Activated T-cell treated with anti-CD3 and anti-CD28 coated beads, Interleukin-2, amount 50 U/mL, for 24 hours (primary cell): Measurements from ENCODE around the gene AKIRIN2.
A peak's percentile ranks its signal among the peaks of the same experiment; 100 is the strongest.

Experiments
- DNase-seq: peaks from one replicate; pipeline ENCODE4 v3.0.0-alpha.2; 2020
- H3K27ac Mint-ChIP-seq: 2 replicates; pipeline ENCODE4 v1.8.0; 2020; ENCODE audit warnings: mild to moderate bottlenecking, mixed read lengths
- H3K27me3 Mint-ChIP-seq: 2 replicates; pipeline ENCODE4 v1.8.0; 2020; ENCODE audit warnings: mixed read lengths
- H3K36me3 Mint-ChIP-seq: 2 replicates; pipeline ENCODE4 v1.8.0; 2020; ENCODE audit warnings: low read depth, mixed read lengths
- H3K4me1 Mint-ChIP-seq: 2 replicates; pipeline ENCODE4 v1.8.0; 2020; ENCODE audit warnings: low read depth, mixed read lengths
- H3K4me3 Mint-ChIP-seq: 2 replicates; pipeline ENCODE4 v1.8.0; 2020; ENCODE audit warnings: mild to moderate bottlenecking, moderate library complexity, mixed read lengths
- H3K9me3 Mint-ChIP-seq: 2 replicates; pipeline ENCODE4 v1.8.0; 2020; ENCODE audit warnings: mixed read lengths

The AKIRIN2 gene

GRCh38 chr6:87701676-87702588 is at the start of gene AKIRIN2:
Gene AKIRIN2 (minus strand): TSS chr6:87702233. CDS start chr6:87701684, 549 bp downstream.
- peaks cover 50% of the 10 kb centered on the region for H3K4me1 Mint-ChIP-seq
- H3K27me3 Mint-ChIP-seq = no peaks in the 10 kb centered on the region
- peak within 1 kb of the TSS; percentile 90 for H3K4me3 Mint-ChIP-seq
- peak within 1 kb of the TSS; percentile 94 for H3K27ac Mint-ChIP-seq
- peaks cover 47% of the 10 kb centered on the region for H3K36me3 Mint-ChIP-seq
- no peaks in the 10 kb centered on the region for H3K9me3 Mint-ChIP-seq
- DNase-seq = peak; percentile 98

GRCh38 chr6:87747646-87748045 is 45.6 kb upstream of the AKIRIN2 start:
- no peak overlapping the region for H3K27ac Mint-ChIP-seq
- DNase-seq = no peak
- no peaks in the 10 kb centered on the region for H3K9me3 Mint-ChIP-seq
- no peak overlapping the region for H3K4me3 Mint-ChIP-seq
- peaks cover 6% of the 10 kb centered on the region for H3K4me1 Mint-ChIP-seq
- no peaks in the 10 kb centered on the region for H3K27me3 Mint-ChIP-seq
- no peaks in the 10 kb centered on the region for H3K36me3 Mint-ChIP-seq

GRCh38 chr6:87745966-87746721 is 44.1 kb upstream of the AKIRIN2 start:
- Mint-ChIP-seq H3K27ac (no peak overlapping the region), H3K27me3 (no peaks in the 10 kb centered on the region)
- no peak for DNase-seq

GRCh38 chr6:87743454-87743853 is 41.4 kb upstream of the AKIRIN2 start:
- H3K4me3 Mint-ChIP-seq = no peak overlapping the region
- H3K36me3 Mint-ChIP-seq = no peaks in the 10 kb centered on the region
- peaks cover 4% of the 10 kb centered on the region for H3K9me3 Mint-ChIP-seq
- DNase-seq = no peak
- no peaks in the 10 kb centered on the region for H3K27me3 Mint-ChIP-seq
- H3K4me1 Mint-ChIP-seq = peaks cover 26% of the 10 kb centered on the region
- H3K27ac Mint-ChIP-seq = no peak overlapping the region

More at GRCh38 chr6:87745966-87746721, 44.1 kb upstream of the AKIRIN2 start:
- H3K4me3 Mint-ChIP-seq = no peak overlapping the region
- H3K9me3 Mint-ChIP-seq = peaks cover 4% of the 10 kb centered on the region
- peaks cover 18% of the 10 kb centered on the region for H3K4me1 Mint-ChIP-seq
- no peaks in the 10 kb centered on the region for H3K36me3 Mint-ChIP-seq

- DNase-seq = peak; percentile 53
- H3K4me3 Mint-ChIP-seq = peak overlapping the region; percentile 10
Observed at GRCh38 chr6:87742106-87742505, 40.1 kb upstream of the AKIRIN2 start.

GRCh38 chr6:87741001-87741650 is 39.1 kb upstream of the AKIRIN2 start:
- no peak overlapping the region for H3K4me3 Mint-ChIP-seq
- H3K27me3 Mint-ChIP-seq = no peaks in the 10 kb centered on the region
- peaks cover 44% of the 10 kb centered on the region for H3K4me1 Mint-ChIP-seq
- no peak overlapping the region for H3K27ac Mint-ChIP-seq
- no peak for DNase-seq
- H3K9me3 Mint-ChIP-seq = peaks cover 4% of the 10 kb centered on the region
- no peaks in the 10 kb centered on the region for H3K36me3 Mint-ChIP-seq

More at GRCh38 chr6:87742106-87742505, 40.1 kb upstream of the AKIRIN2 start:
- H3K27me3 Mint-ChIP-seq = no peaks in the 10 kb centered on the region
- peak overlapping the region; percentile 82 for H3K27ac Mint-ChIP-seq
- peaks cover 4% of the 10 kb centered on the region for H3K9me3 Mint-ChIP-seq
- peaks cover 39% of the 10 kb centered on the region for H3K4me1 Mint-ChIP-seq
- H3K36me3 Mint-ChIP-seq = no peaks in the 10 kb centered on the region

- no peaks in the 10 kb centered on the region for H3K27me3 Mint-ChIP-seq
- H3K4me1 Mint-ChIP-seq = peaks cover 44% of the 10 kb centered on the region
- DNase-seq = no peak
- peaks cover 4% of the 10 kb centered on the region for H3K9me3 Mint-ChIP-seq
- H3K36me3 Mint-ChIP-seq = no peaks in the 10 kb centered on the region
- H3K4me3 Mint-ChIP-seq = peak overlapping the region; percentile 25
- peak overlapping the region; percentile 93 for H3K27ac Mint-ChIP-seq
Observed at GRCh38 chr6:87738744-87739143, 36.7 kb upstream of the AKIRIN2 start.

GRCh38 chr6:87738000-87738399 is 36.0 kb upstream of the AKIRIN2 start:
- Mint-ChIP-seq H3K4me3 (peak overlapping the region; percentile 15), H3K4me1 (peaks cover 42% of the 10 kb centered on the region)

GRCh38 chr6:87736809-87737540 is 34.9 kb upstream of the AKIRIN2 start:
- DNase-seq = no peak
- no peak overlapping the region for H3K4me3 Mint-ChIP-seq
- peak overlapping the region; percentile 93 for H3K27ac Mint-ChIP-seq
- H3K4me1 Mint-ChIP-seq = peaks cover 39% of the 10 kb centered on the region
- H3K27me3 Mint-ChIP-seq = no peaks in the 10 kb centered on the region
- no peaks in the 10 kb centered on the region for H3K36me3 Mint-ChIP-seq
- H3K9me3 Mint-ChIP-seq = peaks cover 3% of the 10 kb centered on the region

More at GRCh38 chr6:87738000-87738399, 36.0 kb upstream of the AKIRIN2 start:
- Mint-ChIP-seq H3K9me3 (peaks cover 4% of the 10 kb centered on the region), H3K36me3 (no peaks in the 10 kb centered on the region), H3K27ac (peak overlapping the region; percentile 93), H3K27me3 (no peaks in the 10 kb centered on the region)
- no peak for DNase-seq

GRCh38 chr6:87731818-87732661 is 30.0 kb upstream of the AKIRIN2 start:
- DNase-seq = no peak
- Mint-ChIP-seq H3K4me3 (no peak overlapping the region), H3K27me3 (peaks cover 3% of the 10 kb centered on the region), H3K27ac (peak overlapping the region; percentile 76), H3K36me3 (no peaks in the 10 kb centered on the region), H3K4me1 (peaks cover 35% of the 10 kb centered on the region), H3K9me3 (no peaks in the 10 kb centered on the region)

- Mint-ChIP-seq H3K27me3 (peaks cover 3% of the 10 kb centered on the region), H3K9me3 (no peaks in the 10 kb centered on the region), H3K4me1 (peaks cover 31% of the 10 kb centered on the region), H3K4me3 (no peak overlapping the region), H3K36me3 (no peaks in the 10 kb centered on the region), H3K27ac (no peak overlapping the region)
- no peak for DNase-seq
Observed at GRCh38 chr6:87731080-87731479, 29.0 kb upstream of the AKIRIN2 start.

- H3K4me3 Mint-ChIP-seq = no peak overlapping the region
- no peaks in the 10 kb centered on the region for H3K9me3 Mint-ChIP-seq
- H3K36me3 Mint-ChIP-seq = no peaks in the 10 kb centered on the region
- H3K27ac Mint-ChIP-seq = no peak overlapping the region
- peaks cover 37% of the 10 kb centered on the region for H3K4me1 Mint-ChIP-seq
- H3K27me3 Mint-ChIP-seq = peaks cover 3% of the 10 kb centered on the region
- DNase-seq = no peak
Observed at GRCh38 chr6:87729965-87730719, 28.1 kb upstream of the AKIRIN2 start.

GRCh38 chr6:87728706-87729105 is 26.7 kb upstream of the AKIRIN2 start:
- peaks cover 45% of the 10 kb centered on the region for H3K4me1 Mint-ChIP-seq
- H3K27ac Mint-ChIP-seq = no peak overlapping the region
- H3K9me3 Mint-ChIP-seq = no peaks in the 10 kb centered on the region
- H3K36me3 Mint-ChIP-seq = no peaks in the 10 kb centered on the region
- H3K27me3 Mint-ChIP-seq = peaks cover 3% of the 10 kb centered on the region
- no peak overlapping the region for H3K4me3 Mint-ChIP-seq
- no peak for DNase-seq
